Fibroblast of the aortic adventitia (primary cell): ENCODE data around the gene TACC2. TPM values are rescaled to one million over a fixed set of nuclear protein-coding genes. Genes with fewer than 3 reads are reported as not detected.
"Not testable (repeated sequence)": the region's sequence is repeated elsewhere in the genome, so short reads cannot be mapped to it uniquely, and the experiment has no call there.

Experiments
- DNase-seq: peaks from one replicate; pipeline ENCODE4 v3.0.0-alpha.2; 2010; ENCODE audit warnings: low read depth
- H3K4me3 ChIP-seq: 2 replicates; pipeline ENCODE4 v1.5.1; 2011; ENCODE audit warnings: low read depth, mild to moderate bottlenecking, control low read depth, low read length, moderate library complexity
- total RNA-seq: library from RNA; depleted of rRNA; stranded (reverse); fragments of >200 nt; gene quantifications from 2 replicates; pipeline ENCODE4 v1.2.3, GENCODE V29; 2012; ENCODE audit warnings: low replicate concordance
- TF ChIP-seq, protein P1 (sequence below): IDR thresholded peaks from 2 replicates; pipeline ENCODE4 v1.5.1; 2011; ENCODE audit warnings: mild to moderate bottlenecking, low read length, control low read depth, inconsistent platforms; ENCODE audit not compliant: insufficient read depth

The TACC2 gene
- total RNA-seq, 1 donor = 9.2 TPM

- TF ChIP-seq, protein P1, sequence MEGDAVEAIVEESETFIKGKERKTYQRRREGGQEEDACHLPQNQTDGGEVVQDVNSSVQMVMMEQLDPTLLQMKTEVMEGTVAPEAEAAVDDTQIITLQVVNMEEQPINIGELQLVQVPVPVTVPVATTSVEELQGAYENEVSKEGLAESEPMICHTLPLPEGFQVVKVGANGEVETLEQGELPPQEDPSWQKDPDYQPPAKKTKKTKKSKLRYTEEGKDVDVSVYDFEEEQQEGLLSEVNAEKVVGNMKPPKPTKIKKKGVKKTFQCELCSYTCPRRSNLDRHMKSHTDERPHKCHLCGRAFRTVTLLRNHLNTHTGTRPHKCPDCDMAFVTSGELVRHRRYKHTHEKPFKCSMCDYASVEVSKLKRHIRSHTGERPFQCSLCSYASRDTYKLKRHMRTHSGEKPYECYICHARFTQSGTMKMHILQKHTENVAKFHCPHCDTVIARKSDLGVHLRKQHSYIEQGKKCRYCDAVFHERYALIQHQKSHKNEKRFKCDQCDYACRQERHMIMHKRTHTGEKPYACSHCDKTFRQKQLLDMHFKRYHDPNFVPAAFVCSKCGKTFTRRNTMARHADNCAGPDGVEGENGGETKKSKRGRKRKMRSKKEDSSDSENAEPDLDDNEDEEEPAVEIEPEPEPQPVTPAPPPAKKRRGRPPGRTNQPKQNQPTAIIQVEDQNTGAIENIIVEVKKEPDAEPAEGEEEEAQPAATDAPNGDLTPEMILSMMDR = no peak
- no peak for DNase-seq
- no peak overlapping the region for H3K4me3 ChIP-seq
These were observed 210.1 kb downstream of the TACC2 start for GRCh38 chr10:122199070-122199469.

DNA sequence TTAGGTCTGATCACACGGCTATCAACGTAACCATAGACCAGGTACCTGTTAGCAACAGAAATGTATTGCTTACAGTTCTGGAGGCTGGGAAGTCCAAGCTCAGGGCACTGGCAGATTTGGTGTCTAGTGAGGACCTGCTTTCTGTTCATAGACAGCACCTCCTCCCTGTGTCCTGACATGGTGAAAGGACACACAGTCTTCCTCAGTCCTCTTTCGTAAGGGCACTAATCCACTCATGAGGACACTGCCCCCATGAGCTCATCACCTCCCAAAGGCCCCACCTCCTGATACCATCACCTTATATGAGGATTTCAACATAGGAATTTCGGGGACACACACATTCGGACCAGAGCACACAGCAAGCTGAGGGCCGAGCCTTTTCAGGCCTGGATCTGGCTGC lies 210.7 kb downstream of the TACC2 start:
- TF ChIP-seq, protein P1 = no peak
- DNase-seq = no peak

GRCh38 chr10:122201401-122201800 lies 212.4 kb downstream of the TACC2 start:
- TF ChIP-seq, protein P1 = no peak

More for the DNA sequence above, 210.7 kb downstream of the TACC2 start:
- no peak overlapping the region for H3K4me3 ChIP-seq

GRCh38 chr10:122203180-122203579 lies 214.2 kb downstream of the TACC2 start:
- DNase-seq, H3K4me3 ChIP-seq: not testable (repeated sequence)

More at GRCh38 chr10:122201401-122201800, 212.4 kb downstream of the TACC2 start:
- H3K4me3 ChIP-seq = no peak overlapping the region
- no peak for DNase-seq

DNA sequence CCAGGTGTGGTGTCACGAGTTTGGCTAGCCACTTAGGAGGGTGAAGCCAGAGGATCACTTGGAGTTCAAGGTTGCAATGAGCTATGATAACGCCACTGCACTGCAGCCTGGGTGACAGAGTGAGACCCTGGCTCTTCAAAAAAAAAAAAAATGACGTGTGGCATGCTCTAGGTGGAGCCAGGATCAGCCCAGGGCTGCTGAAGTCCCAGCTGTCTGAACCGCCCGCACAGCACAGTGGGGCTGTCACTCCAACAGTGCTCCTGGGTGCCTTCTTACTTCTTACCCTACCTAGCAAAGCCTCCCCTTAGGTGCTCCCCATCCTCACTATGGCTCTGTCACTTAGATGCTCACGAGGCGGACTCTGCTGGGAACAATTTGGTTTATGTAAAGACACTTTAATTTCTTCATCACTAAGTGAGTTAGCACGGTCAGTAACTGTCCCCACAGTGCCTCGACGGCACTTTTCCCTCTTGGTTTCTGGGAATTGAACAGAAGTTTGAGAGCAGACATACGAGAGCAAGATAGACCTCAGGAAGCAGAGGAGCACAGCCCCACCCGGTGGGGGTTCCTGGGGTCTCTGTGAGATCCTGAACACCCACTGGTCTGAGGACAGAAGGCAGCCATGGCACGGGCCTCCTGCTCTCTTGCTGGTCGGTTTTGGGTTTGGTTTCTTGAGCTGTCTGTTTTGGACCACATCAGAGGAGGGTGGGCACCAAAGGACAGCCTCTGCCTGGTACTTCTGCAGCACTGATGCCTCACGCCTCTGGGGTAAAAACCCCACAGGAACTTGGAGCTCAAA lies 215.9 kb downstream of the TACC2 start:
- TF ChIP-seq, protein P1 = peak; percentile 9
- no peak overlapping the region for H3K4me3 ChIP-seq
- DNase-seq = no peak

GRCh38 chr10:122206471-122207065 lies 217.6 kb downstream of the TACC2 start:
- TF ChIP-seq, protein P1 = peak; percentile 18
- H3K4me3 ChIP-seq = no peak overlapping the region
- peak; percentile 10 for DNase-seq

- DNase-seq = no peak
- TF ChIP-seq, protein P1 = no peak
- H3K4me3 ChIP-seq = no peak overlapping the region
These were observed 218.2 kb downstream of the TACC2 start for GRCh38 chr10:122207163-122207562.
